Stimulated activated CD4-positive, alpha-beta T cell treated with anti-CD3 and anti-CD28 coated beads, TNF-alpha, amount 100 ng/mL, for 24 hours (primary cell): Measurements from ENCODE around the gene FASTK.
A peak's percentile ranks its signal among the peaks of the same experiment; 100 is the strongest.
"Not testable (repeated sequence)": the region's sequence is repeated elsewhere in the genome, so short reads cannot be mapped to it uniquely, and the experiment has no call there.

ENCODE experiments used
- DNase-seq, 3 experiments: peaks; one replicate each; pipeline ENCODE4 v3.0.0-alpha.2; 2020; ENCODE audit warnings: low read depth in 3 of 3

Gene FASTK

GRCh38 chr7:151028131-151028947 lies 52.3 kb downstream of the FASTK start, which contains the start of gene ABCB8:
Gene ABCB8, plus strand, starts transcription at chr7:151028450. Its CDS starts 66 bp downstream, at chr7:151028516.
- DNase-seq, result peak; percentile 92 to 97 (median 96)

GRCh38 chr7:151027728-151028130 lies 52.9 kb downstream of the FASTK start:
- not testable (repeated sequence) for DNase-seq

- not testable (repeated sequence) for DNase-seq
These were observed 53.6 kb downstream of the FASTK start for GRCh38 chr7:151026771-151027727.
